Activated T-helper 1 cell treated with anti-CD3 and anti-CD28 coated beads, Interleukin-12 subunit alpha, Interleukin-12 subunit beta, Interleukin-2, Interleukin-4 antibody, amounts not matched to agents 30 ng/mL and 10 ng/mL and 1 ng/mL, durations not matched to agents 14 hours and 24 hours and 36 hours (primary cell): ENCODE measurements around the gene DNAI1. TPM values are rescaled to one million over a fixed set of nuclear protein-coding genes. Genes with fewer than 3 reads are reported as not detected.

ENCODE experiments used
- DNase-seq: peaks from one replicate; pipeline ENCODE4 v3.0.0; 2021; ENCODE audit warnings: low spot score
- H3K27ac Mint-ChIP-seq: one replicate; pipeline ENCODE4 v1.8.0; 2021; ENCODE audit warnings: mild to moderate bottlenecking, mixed read lengths
- H3K27me3 Mint-ChIP-seq: one replicate; pipeline ENCODE4 v1.8.0; 2022; ENCODE audit warnings: mild to moderate bottlenecking, moderate library complexity, mixed read lengths; ENCODE audit not compliant: insufficient read depth
- H3K36me3 Mint-ChIP-seq: one replicate; pipeline ENCODE4 v1.8.0; 2021; ENCODE audit warnings: low read depth, mixed read lengths
- H3K4me1 Mint-ChIP-seq: one replicate; pipeline ENCODE4 v1.8.0; 2021; ENCODE audit warnings: low read depth, mixed read lengths
- H3K4me3 Mint-ChIP-seq: one replicate; pipeline ENCODE4 v1.8.0; 2021; ENCODE audit warnings: mild to moderate bottlenecking, moderate library complexity, mixed read lengths
- H3K9me3 Mint-ChIP-seq: one replicate; pipeline ENCODE4 v1.8.0; 2021; ENCODE audit warnings: mixed read lengths
- intact Hi-C: fragments of 100-400 bp; cut with micrococcal nuclease; formaldehyde crosslinking; loops from one replicate; pipeline ENCODE4 v1.15.1; 2024
- total RNA-seq: library from RNA; stranded (reverse); gene quantifications from 2 replicates; pipeline ENCODE4 v1.2.3, GENCODE V29; 2022

Gene DNAI1
- total RNA-seq, 1 donor from 2014 or later, result not detected

GRCh38 chr9:34510497-34511468 lies 52.2 kb downstream of the DNAI1 start:
- intact Hi-C loops, result no loop called here
- DNase-seq, result no peak
- H3K36me3 Mint-ChIP-seq, result no peaks in the 10 kb centered on the region
- no peak overlapping the region for H3K27ac Mint-ChIP-seq
- H3K4me3 Mint-ChIP-seq, result no peak overlapping the region
- H3K27me3 Mint-ChIP-seq, result peaks cover 7% of the 10 kb centered on the region
- no peaks in the 10 kb centered on the region for H3K9me3 Mint-ChIP-seq
- no peaks in the 10 kb centered on the region for H3K4me1 Mint-ChIP-seq

- Mint-ChIP-seq H3K36me3 (no peaks in the 10 kb centered on the region), H3K4me3 (no peak overlapping the region), H3K9me3 (no peaks in the 10 kb centered on the region), H3K27me3 (peaks cover 12% of the 10 kb centered on the region), H3K27ac (no peak overlapping the region), H3K4me1 (no peaks in the 10 kb centered on the region)
- no peak for DNase-seq
- intact Hi-C loops, result no loop called here
These were observed 53.8 kb downstream of the DNAI1 start for GRCh38 chr9:34512131-34513078.

DNA sequence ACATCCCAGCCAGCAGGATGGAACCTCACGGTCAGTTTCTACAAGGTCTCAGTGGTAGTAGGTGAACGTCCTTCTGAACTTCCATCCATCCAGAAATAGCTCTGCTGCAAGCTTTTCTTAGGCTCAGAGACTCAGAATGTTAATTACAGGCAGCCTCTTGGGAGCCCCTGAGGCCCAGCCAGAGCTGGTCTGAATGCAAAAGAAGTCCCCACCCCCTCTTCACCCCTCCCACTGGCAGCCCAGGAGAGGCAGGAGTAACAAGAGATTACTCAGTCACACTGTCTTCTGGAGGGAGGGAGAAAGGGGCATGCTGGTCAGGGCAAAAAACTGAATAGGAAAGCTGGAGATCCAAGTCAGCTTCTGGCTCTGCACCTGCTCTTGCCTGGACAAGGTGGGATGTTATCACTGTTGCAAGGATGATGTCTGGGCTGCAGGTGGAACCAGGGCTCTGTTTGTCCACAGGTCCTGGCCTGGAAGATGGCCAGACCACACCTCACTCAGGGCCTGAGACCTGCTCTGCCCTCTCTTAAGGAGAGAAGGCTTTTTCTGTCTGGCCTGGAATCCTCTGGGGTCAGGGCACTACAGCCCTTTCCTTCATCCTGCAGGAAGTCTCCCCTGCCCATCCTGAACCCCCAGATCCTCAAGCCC lies 55.1 kb downstream of the DNAI1 start:
- H3K4me3 Mint-ChIP-seq, result no peak overlapping the region

DNA sequence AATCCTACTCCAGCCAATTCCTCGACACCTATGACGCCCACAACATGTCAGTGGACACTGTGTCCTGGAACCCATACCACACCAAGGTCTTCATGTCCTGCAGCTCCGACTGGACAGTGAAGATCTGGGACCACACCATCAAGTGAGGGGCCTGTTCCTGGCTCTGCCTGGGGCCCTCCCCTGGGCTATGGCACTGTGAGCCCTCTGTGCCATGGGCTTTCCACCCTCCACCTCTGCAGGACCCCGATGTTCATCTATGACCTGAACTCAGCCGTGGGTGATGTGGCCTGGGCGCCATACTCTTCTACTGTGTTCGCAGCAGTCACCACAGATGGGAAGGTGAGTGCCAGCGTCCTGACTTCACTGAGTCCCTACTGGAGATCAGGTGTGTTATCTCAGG lies 55.8 kb downstream of the DNAI1 start:
- Mint-ChIP-seq H3K4me3 (no peak overlapping the region), H3K27ac (no peak overlapping the region), H3K27me3 (peaks cover 19% of the 10 kb centered on the region), H3K9me3 (no peaks in the 10 kb centered on the region), H3K36me3 (no peaks in the 10 kb centered on the region), H3K4me1 (no peaks in the 10 kb centered on the region)
- intact Hi-C loops, result no loop called here
- no peak for DNase-seq

More for the DNA sequence above, 55.1 kb downstream of the DNAI1 start:
- Mint-ChIP-seq H3K9me3 (no peaks in the 10 kb centered on the region), H3K27ac (no peak overlapping the region), H3K4me1 (no peaks in the 10 kb centered on the region), H3K36me3 (no peaks in the 10 kb centered on the region), H3K27me3 (peaks cover 15% of the 10 kb centered on the region)
- intact Hi-C loops, result no loop called here
- DNase-seq, result no peak

DNA sequence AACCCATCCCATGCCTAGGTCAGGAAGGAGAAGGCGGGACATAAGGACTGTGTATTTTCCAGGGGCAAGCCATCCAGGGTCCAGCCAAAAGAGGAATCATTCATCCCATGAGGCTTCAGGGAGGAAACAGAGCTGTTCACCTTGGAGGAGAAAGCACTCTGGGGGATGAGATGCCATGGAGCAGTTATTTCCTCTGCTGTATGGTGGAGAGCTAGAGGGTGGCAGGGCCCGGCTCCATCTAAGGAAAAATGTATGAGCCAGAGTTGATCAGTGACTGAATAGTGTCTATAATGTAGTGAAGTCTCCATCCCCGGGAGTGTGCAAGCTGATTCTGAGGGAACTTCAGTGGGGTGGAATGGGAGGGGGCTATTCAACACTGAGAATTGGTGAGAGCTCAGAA lies 56.2 kb downstream of the DNAI1 start:
- peaks cover 19% of the 10 kb centered on the region for H3K27me3 Mint-ChIP-seq
- no peak overlapping the region for H3K27ac Mint-ChIP-seq
- no peak overlapping the region for H3K4me3 Mint-ChIP-seq
- intact Hi-C loops, result no loop called here
- DNase-seq, result no peak
- H3K4me1 Mint-ChIP-seq, result no peaks in the 10 kb centered on the region
- H3K36me3 Mint-ChIP-seq, result no peaks in the 10 kb centered on the region
- H3K9me3 Mint-ChIP-seq, result no peaks in the 10 kb centered on the region

GRCh38 chr9:34515959-34516358 lies 57.4 kb downstream of the DNAI1 start:
- Mint-ChIP-seq H3K4me3 (no peak overlapping the region), H3K4me1 (no peaks in the 10 kb centered on the region), H3K36me3 (no peaks in the 10 kb centered on the region), H3K27ac (no peak overlapping the region), H3K27me3 (peaks cover 26% of the 10 kb centered on the region), H3K9me3 (no peaks in the 10 kb centered on the region)
- no peak for DNase-seq
- intact Hi-C loops, result no loop called here

GRCh38 chr9:34517185-34517584 lies 58.6 kb downstream of the DNAI1 start:
- no peaks in the 10 kb centered on the region for H3K36me3 Mint-ChIP-seq
- no peak overlapping the region for H3K27ac Mint-ChIP-seq
- H3K9me3 Mint-ChIP-seq, result no peaks in the 10 kb centered on the region
- peaks cover under 1% of the 10 kb centered on the region for H3K4me1 Mint-ChIP-seq
- no peak for DNase-seq
- no peak overlapping the region for H3K4me3 Mint-ChIP-seq
- intact Hi-C loops, result no loop called here
- peaks cover 31% of the 10 kb centered on the region for H3K27me3 Mint-ChIP-seq

DNA sequence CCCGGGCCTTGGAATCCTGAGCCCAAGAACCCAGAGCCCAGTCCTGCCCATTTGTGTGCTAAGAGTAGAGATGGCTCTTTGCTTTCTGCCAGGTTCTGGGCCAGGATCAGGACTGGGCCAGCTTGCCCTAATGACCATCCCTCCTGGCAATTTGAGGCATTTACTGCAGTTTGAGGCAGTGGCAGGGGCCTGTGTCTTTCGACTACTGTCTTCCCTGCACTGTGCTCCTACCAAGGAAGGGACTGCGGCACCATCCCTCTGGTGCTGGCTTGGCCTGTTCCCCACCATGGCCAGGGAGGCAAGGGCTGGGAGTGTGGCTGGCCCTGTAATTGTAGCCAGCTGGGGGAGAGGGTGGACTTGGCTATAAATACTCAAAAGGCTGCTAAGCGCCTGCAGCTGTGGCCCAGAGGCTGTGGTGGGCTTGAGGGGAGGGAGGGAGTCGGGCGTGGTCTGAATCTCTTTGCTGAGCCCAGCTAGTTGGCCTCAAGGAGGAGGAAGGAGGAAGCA lies 59.6 kb downstream of the DNAI1 start:
- intact Hi-C loops, result no loop called here
- Mint-ChIP-seq H3K4me3 (no peak overlapping the region), H3K9me3 (no peaks in the 10 kb centered on the region), H3K27me3 (peaks cover 35% of the 10 kb centered on the region), H3K27ac (no peak overlapping the region), H3K4me1 (peaks cover 5% of the 10 kb centered on the region), H3K36me3 (no peaks in the 10 kb centered on the region)
- DNase-seq, result no peak

DNA sequence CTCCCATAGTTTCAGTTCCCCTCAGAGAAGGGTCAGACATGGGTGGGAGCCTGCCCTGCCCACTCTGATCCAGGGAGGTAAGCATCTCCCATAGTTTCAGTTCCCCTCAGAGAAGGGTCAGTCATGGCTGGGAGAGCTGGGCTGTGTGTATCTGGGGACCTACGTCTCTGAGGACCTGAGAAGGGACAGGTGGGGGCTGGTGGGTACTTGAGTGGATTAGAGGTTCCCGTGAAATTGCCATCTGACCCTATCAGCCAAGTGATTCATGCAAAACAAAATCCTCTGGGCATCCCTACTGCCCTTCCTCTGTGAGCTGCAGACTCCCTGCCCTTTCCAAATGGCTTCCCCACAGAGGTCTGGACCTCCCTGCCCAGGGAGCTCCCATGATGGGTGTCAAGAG lies 60.3 kb downstream of the DNAI1 start:
- no peak overlapping the region for H3K27ac Mint-ChIP-seq
- H3K27me3 Mint-ChIP-seq, result peaks cover 36% of the 10 kb centered on the region
- no peak overlapping the region for H3K4me3 Mint-ChIP-seq
- DNase-seq, result no peak
- H3K36me3 Mint-ChIP-seq, result no peaks in the 10 kb centered on the region
- intact Hi-C loops, result no loop called here
- peaks cover 5% of the 10 kb centered on the region for H3K4me1 Mint-ChIP-seq
- no peaks in the 10 kb centered on the region for H3K9me3 Mint-ChIP-seq

DNA sequence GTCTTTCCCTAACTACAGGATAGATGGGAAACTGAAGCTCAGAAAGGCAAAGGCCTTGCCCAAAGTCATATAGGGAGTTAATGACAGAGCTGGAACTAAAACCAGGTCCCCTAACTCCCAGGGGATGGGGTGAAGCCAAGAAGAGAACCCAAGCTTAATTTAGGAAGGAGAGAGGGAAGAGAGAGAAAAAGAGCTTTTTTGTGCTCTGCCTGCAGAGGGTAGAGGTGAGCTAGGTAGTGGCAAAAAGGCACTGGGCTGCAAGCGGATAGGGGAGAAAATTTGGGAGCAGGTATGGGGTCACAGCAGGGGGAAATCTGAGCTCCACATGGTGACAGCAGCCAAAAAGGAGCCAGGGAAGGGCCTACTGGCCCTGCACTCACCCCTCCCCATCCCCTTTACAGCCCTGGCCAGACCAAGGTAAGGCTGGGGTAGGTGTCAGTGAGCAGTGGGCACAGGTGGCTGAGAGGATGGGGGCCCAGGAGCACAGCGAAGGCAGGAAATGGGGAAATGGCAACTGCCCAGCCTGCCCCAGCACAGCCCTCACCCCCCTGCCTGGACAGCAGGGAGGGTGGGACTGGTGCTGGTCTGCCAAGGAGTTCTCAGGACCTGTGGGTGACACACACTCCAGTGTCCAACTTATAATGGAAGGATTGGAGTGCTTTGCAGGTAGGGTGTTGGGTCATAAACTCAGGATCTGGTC lies 60.9 kb downstream of the DNAI1 start:
- intact Hi-C loops, result loop anchor here (10.0 kb wide), 1 partner anchor 595 kb away; the partner anchor contains the start of gene ATOSB
- Mint-ChIP-seq H3K27me3 (peaks cover 42% of the 10 kb centered on the region), H3K4me1 (peaks cover 6% of the 10 kb centered on the region), H3K36me3 (no peaks in the 10 kb centered on the region), H3K4me3 (no peak overlapping the region), H3K27ac (no peak overlapping the region), H3K9me3 (no peaks in the 10 kb centered on the region)
- DNase-seq, result no peak

- H3K9me3 Mint-ChIP-seq, result no peaks in the 10 kb centered on the region
- H3K4me1 Mint-ChIP-seq, result peaks cover 13% of the 10 kb centered on the region
- H3K4me3 Mint-ChIP-seq, result no peak overlapping the region
- H3K36me3 Mint-ChIP-seq, result no peaks in the 10 kb centered on the region
- no peak for DNase-seq
- no peak overlapping the region for H3K27ac Mint-ChIP-seq
- intact Hi-C loops, result loop anchor here (10.0 kb wide), 1 partner anchor 595 kb away; the partner anchor contains the start of gene ATOSB
- H3K27me3 Mint-ChIP-seq, result peaks cover 46% of the 10 kb centered on the region
These were observed 61.5 kb downstream of the DNAI1 start for GRCh38 chr9:34520096-34520495.
